ENCODE measurements around the gene ZNF335.
A peak's percentile ranks its signal among the peaks of the same experiment; 100 is the strongest.
"Not testable (repeated sequence)": the region's sequence is repeated elsewhere in the genome, so short reads cannot be mapped to it uniquely, and the experiment has no call there.

The ZNF335 gene

DNA sequence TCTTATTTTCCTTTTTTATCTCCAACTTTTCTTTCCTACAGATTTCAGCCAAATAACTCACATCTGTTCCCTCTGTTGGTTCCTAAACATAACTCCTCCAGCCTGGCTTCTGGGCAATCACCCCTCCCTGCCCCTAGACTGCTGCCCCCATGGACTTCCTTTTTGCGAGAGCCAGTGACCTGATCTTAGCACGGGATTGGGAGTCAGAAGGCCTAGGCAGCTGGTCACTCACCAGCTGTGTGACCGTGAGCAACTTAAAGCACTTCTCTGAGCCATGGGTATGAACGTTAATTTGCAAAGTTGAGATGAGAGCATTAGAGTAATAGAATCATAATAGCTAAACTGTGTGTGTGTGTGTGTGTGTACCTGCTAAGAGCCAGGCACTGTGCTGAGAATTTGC lies 32.2 kb upstream of the ZNF335 start:
- no peak for DNase-seq (ENCODE audit: low read depth in 2 of 2)

DNA sequence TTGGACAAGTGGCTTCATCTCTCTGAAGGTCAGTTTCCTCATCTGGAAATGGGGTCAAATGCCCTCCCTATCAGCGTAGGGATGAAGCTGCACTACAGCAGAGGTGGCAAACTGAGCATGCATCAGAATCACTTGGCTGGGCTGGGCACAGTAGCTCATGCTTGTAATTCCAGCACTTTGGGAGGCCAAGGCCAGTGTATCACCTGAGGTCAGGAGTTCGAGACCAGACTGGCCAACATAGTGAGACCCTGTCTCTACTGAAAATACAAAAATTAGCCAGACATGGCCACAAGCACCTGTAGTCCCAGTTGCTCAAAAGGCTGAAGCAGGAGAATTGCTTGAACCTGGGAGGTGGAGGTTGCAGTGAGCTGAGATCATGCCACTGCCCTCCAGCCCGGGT lies 30.0 kb upstream of the ZNF335 start:
- no peak for DNase-seq (ENCODE audit: low read depth in 2 of 2)

- DNase-seq (ENCODE audit: low read depth in 2 of 2), result no peak
These were observed 29.5 kb upstream of the ZNF335 start for GRCh38 chr20:46001498-46001897.

DNA sequence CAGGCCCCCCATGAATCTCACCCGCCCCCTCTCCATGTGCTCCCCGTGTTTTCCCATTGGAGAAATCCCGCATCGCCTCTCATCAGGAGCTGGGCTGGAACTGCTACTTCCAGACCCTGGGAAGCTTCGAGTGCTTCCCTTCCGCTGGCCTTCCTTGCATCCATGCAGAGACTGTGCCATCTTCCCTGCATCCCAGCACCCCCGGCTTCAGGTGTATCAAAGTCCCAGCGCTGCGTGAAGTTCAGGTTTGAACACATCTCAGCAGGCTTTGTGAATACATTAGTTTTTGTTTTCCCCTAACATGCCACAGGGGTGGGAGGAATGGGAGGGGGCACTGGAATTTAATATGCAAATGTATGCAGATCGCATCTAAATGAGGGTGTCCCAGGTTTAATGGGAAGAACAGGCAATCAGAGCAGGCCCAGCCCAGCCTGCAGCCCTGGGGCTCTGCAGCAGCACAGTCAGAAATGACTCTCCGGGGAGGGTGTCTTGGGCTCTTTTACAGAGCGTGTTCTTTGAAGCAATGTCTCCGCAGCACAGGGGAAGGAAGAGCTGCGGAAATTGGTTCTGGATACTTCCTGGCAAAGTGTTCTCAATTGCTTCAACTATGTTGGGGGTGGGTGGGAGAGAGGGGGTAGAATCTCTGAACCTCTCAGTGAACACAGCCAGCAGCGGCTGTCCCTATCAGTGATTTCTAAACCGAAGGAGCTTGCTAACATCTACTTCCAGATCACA lies 28.4 kb upstream of the ZNF335 start:
- no peak for DNase-seq (ENCODE audit: low read depth in 2 of 2)

DNA sequence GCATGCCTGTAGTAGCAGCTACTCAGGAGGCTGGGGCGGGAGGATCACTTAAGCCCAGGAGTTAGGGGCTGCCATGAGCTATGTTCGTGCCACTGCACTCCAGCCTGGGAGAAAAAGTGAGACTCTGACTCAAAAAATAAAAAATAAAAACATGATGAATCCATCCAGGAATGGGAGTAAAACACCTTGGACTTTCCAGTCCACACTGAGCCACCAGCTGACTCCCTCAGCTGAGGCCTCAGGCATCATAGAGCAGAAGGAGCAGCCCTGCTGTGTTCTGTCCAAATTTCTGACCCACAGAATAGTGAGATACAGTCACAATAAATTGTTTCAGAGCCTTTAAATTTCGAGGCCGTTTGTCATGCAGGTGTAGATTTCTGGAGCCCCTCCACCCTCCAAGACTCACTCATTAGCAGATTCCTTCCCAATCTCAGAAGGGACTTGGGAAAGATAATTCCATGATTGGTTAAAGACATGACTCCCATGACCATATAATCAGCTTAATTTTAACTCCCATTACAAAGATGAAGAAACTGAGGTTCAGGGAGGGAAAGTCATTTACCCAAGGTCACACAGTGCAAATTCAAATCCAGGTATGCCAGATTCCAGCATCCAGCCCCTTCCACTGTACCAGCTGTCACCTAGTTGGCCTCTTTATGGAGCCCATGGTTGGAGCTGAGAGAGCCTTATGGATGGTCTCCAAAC lies 27.7 kb upstream of the ZNF335 start:
- DNase-seq (ENCODE audit: low read depth in 2 of 2), result no peak

- no peak for DNase-seq (ENCODE audit: low read depth in 2 of 2)
These were observed 26.8 kb upstream of the ZNF335 start for GRCh38 chr20:45998761-45999160.

DNA sequence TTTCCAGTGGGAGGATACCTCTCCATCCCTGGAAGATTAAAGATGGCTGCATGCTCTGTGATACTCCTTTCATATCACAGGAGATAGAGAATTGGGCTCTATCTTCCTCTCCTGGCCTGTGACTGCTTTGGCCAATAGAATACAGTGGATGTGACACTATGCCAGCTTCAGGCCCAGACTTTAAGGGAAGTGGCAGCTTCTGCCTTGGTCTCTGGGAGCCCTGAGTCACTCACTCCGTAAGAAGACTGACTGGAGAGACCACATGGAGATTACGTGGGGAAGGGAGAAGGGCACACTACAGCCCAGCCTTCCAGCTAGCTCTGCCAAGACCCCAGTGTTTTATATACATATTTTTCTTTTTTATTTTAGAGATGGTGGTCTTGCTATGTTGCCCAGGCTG lies 26.3 kb upstream of the ZNF335 start:
- no peak for DNase-seq (ENCODE audit: low read depth in 2 of 2)

- DNase-seq (ENCODE audit: low read depth in 2 of 2), result no peak
These were observed 25.2 kb upstream of the ZNF335 start for GRCh38 chr20:45997187-45997586.

- DNase-seq (ENCODE audit: low read depth in 2 of 2), result not testable (repeated sequence)
These were observed 23.6 kb upstream of the ZNF335 start for GRCh38 chr20:45995495-45996097.

DNA sequence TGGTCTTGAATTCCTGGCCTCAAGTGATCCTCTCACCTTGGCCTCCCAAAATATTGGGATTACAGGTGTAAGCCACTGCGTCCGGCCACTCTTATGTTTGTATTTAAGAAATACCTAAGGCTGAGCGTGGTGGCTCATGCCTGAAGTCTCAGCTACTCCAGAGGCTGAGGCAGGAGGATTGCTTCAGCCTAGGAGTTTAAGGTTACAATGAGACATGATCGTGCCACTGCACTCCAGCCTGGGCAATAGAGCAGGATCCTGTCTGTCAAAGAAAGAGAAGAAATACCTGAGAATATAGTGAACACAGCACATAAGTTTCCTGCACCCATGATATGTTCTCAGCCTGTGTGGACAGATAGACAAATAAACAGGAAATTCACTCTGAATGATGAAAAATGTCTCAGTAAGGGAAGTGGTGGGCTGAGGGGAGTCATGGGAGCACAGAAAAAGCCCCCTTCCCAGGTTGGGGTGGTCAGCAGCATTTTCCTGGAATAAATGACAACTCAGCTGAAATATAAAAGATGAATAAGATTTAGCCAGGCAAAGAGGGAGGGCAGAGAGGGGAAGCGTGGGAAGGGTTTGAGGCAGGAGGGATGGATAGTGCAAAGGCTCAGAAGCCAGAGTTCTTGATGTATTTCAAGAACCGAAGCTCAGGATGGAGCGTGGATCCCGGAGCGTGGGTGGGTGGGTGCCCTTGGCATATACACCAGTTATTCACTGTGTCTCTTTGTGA lies 22.9 kb upstream of the ZNF335 start:
- DNase-seq (ENCODE audit: low read depth in 2 of 2), result no peak

- no peak for DNase-seq (ENCODE audit: low read depth in 2 of 2)
These were observed 21.4 kb upstream of the ZNF335 start for GRCh38 chr20:45993197-45993951.

- no peak for DNase-seq (ENCODE audit: low read depth in 2 of 2)
These were observed 19.6 kb upstream of the ZNF335 start for GRCh38 chr20:45991616-45992015.

DNA sequence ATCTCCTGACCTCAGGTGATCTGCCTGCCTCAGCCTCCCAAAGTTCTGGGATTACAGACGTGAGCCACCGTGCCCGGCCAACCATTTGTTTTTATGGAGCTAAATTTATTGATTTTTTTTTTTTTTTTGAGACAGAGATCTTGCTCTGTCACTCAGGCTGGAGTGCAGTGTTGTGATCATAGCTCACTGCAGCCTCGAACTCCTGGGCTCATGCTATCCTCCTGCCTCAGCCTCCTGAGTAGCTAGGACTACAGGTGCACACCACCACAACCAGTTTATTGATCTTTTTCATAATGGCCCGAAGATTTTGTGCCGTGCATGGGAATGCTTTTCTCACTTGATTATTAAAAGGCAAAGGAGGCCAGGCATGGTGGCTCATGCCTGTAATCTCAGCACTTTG lies 16.8 kb upstream of the ZNF335 start:
- DNase-seq (ENCODE audit: low read depth in 2 of 2), result not testable (repeated sequence)

DNA sequence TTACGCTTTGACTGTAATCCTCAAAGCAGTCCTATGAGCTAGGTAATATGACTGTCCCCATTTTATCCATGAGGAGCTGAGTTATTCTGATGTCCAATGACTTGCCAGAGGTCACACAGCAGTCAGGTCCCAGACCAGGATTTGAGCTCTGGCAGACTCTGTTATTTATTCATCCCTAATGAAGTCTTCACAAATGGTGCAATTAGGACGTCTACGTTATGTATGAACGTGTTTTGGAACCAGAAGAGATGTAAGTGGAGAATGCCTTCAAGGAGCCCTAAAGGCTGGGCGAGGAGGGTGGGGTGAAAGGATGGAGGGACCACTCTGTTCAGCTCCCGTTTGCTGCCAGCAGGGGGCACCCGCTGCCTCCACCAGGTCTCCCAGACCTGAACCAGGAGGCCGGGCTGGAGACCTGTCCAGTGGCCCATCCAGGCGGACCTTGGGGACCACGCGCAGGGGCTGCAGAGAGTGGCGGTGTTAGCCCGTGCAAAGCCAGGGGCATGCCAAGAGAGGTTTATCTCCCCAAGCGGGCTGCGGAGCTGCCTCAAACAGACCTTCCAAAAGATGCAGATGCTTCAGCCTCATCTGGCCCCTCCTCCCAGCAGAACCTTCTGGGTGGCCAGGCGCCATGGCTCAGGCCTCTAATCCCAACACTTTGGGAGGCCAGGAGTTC lies 15.2 kb upstream of the ZNF335 start:
- DNase-seq (ENCODE audit: low read depth in 2 of 2), result peak; percentile 50 to 65

GRCh38 chr20:45985573-45985972 lies 13.6 kb upstream of the ZNF335 start:
- DNase-seq (ENCODE audit: low read depth in 2 of 2), result no peak

GRCh38 chr20:45983279-45983743 lies 11.3 kb upstream of the ZNF335 start:
- DNase-seq (ENCODE audit: low read depth in 2 of 2), result no peak

- no peak for DNase-seq (ENCODE audit: low read depth in 2 of 2)
These were observed 9.3 kb upstream of the ZNF335 start for GRCh38 chr20:45981261-45981660.

DNA sequence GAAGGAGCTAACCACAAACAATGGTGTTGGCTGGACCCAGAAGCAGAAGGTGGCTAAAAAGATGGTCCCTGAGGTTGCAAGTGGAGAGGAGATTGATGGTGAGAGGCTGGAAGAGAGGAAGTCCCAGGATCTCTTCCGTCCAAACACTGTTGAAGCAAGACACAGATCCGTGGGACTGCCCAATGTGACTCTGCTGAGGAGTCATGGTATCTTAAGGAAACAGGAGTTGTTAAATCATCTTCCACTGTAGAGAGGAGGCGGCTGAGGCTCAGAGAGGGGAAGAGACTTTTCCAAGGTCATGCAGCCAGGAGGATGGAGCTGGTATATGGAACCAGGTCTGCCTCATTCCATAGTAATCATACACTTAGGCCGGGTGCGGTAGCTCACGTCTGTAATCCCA lies 4.1 kb upstream of the ZNF335 start:
- DNase-seq (ENCODE audit: low read depth in 2 of 2), result no peak

- no peak for DNase-seq (ENCODE audit: low read depth in 2 of 2)
These were observed 3.7 kb upstream of the ZNF335 start for GRCh38 chr20:45975686-45976085.

GRCh38 chr20:45974896-45975565 lies 3.0 kb upstream of the ZNF335 start:
- DNase-seq (ENCODE audit: low read depth in 2 of 2), result no peak
